HG03460 (cell line): ENCODE data around the gene ERICH6.

Experiments used
- ATAC-seq: cut with Tn5 transposase; IDR thresholded peaks from one replicate; pipeline ENCODE4 v1.9.1; 2021; ENCODE audit not compliant: unreplicated experiment

The ERICH6 gene

DNA sequence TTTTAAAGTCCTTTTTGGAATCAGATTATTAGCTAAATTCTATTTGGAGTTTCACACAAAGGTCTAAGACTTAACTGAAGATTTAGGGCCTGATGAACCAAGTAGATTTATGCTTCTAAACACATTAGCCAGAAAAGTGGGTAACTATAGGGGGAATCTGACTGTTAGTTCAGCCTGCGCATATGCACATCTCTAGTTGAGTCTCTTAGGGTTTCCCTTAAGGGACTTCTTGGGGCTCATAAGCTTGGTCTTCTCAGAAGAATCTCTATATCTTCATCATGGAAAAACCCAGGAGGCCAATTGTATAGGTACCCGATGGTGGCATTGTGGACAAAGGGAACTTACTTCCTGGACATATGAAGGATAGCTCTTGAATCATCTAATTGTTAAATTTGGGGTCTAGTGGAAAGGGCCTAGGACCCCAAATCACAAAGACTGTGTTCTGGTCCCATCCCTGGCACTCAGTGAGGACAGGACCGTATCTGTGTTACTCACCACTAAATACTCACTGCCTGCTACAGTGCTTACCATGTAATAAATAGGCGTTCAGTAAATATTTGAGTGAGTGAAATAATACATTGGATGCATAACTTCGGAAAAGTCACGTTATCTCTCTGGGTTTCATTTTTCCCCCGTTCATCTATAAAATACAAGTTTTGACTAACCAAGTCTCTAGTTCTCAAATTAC, 83.6 kb downstream of the ERICH6 start:
- no peak for ATAC-seq

- ATAC-seq, result no peak
These were observed 89.8 kb downstream of the ERICH6 start for GRCh38 chr3:150613709-150614480.

- ATAC-seq, result no peak
These were observed 90.7 kb downstream of the ERICH6 start for GRCh38 chr3:150613034-150613433.

DNA sequence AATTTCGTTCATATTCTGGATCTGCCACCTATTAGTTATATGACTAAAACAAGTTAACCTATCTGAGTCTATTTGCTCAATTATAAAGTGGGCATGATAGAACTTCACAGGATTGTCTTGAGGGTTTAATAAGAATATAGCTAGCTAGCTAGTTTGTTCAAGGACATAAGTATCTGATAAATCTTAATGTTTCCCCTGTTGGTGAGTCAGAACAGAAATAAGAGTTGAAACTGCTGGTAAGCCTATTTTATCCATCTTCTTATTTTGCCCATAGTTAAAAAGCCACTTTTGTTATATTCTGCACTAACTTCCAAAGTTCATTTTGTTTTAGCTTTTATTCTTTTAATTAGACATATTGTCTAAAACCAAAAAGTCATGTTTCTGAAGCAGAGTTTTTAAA, 91.2 kb downstream of the ERICH6 start:
- ATAC-seq, result no peak

DNA sequence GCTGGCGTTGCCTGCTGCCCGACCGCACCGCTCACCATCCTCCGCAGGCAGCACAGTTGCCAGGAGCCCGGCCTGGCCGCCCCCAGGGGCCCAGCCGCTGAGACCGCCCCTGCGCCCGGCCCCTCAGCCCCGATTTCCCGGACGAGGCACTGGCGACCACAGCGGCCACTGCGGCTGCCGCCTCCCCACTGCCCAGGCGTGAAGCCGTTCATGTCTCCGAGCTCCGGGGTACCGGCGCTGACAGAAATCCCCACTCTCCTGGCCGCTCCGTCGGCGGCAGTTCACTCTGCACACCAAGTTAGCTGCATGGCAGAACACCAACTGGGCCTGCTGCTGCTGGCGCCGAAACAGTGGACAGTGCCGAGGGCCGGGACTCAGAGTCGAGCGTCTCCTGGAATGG, 92.1 kb downstream of the ERICH6 start:
- ATAC-seq, result no peak

DNA sequence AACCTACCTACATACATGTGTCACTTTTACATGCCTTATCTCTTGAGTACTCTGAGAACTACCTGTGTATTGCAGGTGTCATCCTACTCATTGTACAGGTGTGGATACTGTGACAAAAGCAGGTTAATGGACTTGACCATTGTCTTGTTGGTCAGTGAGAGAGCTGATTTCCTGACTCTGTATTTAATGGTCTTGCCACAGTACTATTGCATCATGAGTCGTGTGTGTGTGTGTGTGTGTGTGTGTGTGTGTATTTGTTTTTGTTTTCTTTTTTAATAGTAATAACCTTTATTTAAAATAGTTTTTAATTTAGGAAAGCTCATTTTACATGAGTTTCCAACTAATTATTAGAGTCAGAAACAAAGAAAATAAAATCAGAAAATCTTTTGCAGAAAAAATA, 92.9 kb downstream of the ERICH6 start:
- no peak for ATAC-seq

DNA sequence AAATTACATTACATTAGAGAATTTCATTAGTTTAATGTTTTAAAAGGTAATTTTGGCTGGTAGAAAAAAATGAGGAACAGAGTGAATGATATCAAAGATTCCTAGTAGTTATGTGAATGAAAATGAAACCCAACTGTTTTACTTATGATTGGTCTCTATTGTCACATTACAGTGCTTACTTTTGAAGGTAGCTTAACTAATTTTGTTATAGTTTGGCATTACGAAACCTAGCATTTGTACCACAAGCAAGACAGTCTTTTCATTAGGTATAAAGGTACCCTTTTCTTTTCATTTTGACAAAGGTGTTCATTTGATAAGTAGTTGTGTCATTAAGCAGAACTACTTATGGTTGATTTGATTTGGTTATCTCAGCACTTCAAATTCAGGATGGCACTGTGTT, 93.7 kb downstream of the ERICH6 start:
- no peak for ATAC-seq
